HG02623 (cell line): Measurements from ENCODE around the gene ALG5.
A peak's percentile ranks its signal among the peaks of the same experiment; 100 is the strongest.

ENCODE experiments used
- ATAC-seq: cut with Tn5 transposase; IDR thresholded peaks from one replicate; pipeline ENCODE4 v1.9.1; 2021; ENCODE audit warnings: moderate library complexity; ENCODE audit not compliant: unreplicated experiment

ALG5 gene, protein sequence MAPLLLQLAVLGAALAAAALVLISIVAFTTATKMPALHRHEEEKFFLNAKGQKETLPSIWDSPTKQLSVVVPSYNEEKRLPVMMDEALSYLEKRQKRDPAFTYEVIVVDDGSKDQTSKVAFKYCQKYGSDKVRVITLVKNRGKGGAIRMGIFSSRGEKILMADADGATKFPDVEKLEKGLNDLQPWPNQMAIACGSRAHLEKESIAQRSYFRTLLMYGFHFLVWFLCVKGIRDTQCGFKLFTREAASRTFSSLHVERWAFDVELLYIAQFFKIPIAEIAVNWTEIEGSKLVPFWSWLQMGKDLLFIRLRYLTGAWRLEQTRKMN

DNA sequence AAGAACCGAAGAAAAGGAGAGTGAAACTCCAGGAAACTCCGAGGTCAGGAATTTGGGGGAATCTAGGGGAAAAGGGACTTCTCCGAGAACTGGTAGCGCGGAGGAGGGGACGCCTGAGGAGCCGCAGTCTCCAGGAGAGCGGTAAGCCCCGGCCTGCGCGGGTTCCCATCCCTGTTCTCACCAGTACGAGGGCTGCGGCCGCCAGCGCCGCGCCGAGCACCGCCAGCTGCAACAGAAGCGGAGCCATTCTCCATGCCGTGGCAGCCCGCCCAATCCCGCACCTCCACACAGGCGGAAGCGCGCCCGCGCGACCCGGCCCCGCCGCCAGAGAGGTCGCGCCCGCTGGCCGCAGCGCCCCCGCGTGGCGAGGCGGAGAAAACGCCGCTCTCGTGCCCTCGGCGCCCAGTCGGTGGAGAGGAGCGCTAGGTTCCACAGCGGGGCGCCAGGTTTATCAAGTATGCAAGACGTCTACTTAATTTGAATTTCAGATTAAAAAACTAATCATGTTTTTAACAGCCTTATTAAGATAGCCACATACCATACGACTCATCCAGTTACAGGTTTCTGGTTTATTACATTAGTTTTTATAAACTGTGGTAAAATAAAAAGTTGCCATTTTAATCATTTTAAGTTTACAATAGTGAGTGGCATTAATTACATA lies at the start of gene ALG5:
Gene ALG5 (minus strand): TSS at position 287 of the 661 bp plus-strand sequence. CDS start 40 bp downstream, at position 247.
- ATAC-seq = peak; percentile 76

DNA sequence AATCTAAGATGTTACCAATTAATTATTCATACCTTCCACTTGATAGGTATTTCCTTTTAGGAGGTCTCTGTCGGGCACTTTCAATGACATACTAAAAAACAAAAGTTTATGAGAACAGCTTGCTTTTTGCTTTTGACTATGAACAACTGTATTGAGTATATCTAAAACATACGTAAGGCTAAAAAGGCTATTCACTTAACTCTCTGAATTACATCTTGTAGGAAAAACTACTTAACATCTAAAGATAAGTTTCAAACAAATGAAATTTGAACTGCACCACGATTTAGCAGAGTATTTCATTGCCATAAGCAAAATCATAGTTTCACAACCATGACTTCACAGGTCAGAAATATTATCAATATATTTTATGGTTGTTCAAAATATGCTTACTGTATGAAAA lies 48.7 kb upstream of the ALG5 start:
- ATAC-seq = no peak

DNA sequence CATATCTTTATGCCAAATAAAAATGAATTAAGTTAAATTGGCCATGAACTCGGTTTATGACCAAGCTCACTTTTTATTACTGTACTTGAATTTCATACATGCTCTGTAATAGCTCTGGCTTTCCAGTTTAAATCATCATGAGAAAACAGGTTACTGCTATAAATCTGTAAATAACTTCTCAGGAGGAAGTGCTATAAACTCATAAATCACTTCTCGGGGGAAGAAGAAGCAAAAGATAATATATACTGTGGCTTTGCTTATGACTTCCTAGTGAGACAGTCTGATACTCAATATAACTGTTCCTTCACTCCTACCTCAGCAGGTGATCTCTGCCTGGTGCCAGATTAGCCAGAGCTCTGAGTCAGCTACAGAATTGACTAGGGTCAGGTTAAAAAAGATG lies 47.9 kb upstream of the ALG5 start:
- ATAC-seq = no peak

DNA sequence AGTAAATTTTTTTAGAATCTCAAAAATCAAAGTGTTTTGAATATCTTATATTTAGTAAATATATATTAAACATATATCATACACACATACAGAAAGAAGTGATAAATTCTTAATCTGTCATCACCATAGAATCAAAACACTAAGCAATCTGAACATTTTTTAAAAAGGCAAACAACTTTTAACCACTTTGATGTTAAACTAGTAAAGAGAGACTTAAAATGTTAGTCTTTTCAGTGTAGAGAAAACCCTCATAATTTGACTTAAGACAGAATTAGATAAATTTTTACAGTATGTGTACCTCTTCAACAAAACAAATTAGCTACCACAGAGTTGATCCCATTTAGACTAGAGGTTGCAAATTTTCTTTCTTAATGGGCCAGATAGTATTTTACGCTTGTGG lies 46.9 kb upstream of the ALG5 start:
- no peak for ATAC-seq

DNA sequence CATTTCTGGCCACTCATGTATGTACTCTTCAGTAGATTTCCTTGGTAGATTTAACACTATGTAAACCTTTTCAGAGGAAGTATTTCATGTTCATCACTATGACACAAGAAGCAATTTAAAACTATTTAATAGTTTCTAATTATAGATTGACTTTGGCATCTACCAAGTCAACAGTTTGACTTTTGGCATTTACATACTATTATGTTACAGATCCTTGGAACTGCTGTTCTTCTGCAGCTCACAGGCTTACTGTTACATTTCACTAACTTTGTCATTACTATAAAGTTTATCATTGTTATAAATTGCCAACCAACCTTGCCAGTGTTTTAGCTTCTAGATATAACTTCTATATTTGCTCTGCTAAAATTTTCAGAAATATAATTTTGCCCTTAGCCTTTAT lies 41.6 kb upstream of the ALG5 start:
- no peak for ATAC-seq

DNA sequence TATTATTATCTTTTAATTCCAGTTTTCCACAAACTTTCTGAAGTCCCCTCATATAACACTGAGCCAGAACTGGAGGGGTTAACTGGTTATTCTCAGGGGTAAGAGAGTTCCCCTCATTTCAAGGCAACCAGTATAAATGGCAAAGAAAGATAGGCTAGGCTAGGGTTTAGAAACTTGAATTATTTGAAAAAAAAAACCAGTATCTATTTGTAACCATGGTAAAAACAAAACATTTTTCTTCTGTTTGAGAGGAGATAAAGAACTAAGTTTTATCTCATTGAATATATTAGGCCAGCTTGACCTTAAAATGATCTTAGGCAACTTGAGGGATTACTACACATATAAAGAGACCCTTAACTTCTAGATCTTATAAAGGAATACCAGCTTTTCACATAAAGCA lies 40.8 kb upstream of the ALG5 start:
- no peak for ATAC-seq

DNA sequence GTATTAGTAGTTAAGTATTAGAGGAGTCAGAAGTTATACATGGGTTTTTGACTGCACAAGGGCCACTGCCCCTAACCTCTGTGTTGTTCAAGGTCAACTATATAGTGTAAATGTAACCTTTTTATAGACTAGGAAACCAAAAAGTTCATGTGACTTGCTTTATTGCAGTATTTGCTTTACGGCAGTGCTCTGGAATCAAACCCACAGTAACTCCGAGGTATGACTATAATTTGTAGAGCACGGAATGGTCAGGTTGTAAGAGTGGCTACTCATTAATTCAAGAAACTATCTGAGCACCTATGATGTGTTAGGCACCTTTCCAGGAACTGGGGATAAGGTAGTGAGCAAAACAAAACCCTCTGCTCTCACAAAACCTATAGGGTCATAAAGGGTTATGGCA lies 38.1 kb upstream of the ALG5 start:
- no peak for ATAC-seq

DNA sequence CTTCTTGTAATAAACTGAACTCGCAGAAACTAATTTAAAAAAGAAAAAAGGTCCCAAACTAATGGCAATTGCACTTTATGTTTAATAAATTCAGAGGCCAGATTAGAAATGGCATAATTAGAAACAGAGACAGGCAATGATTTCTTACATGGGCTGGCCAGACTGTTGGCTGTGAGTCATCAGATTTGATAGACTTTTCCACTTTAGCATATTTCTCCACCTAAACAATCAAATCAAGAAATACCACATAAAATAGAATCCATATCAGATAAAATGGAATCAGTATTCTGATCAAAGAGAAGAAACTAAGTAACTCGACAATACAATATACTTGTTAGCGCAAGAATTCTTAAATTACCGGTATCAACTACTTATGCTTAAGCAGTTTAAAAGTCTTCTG lies 30.5 kb upstream of the ALG5 start:
- no peak for ATAC-seq

DNA sequence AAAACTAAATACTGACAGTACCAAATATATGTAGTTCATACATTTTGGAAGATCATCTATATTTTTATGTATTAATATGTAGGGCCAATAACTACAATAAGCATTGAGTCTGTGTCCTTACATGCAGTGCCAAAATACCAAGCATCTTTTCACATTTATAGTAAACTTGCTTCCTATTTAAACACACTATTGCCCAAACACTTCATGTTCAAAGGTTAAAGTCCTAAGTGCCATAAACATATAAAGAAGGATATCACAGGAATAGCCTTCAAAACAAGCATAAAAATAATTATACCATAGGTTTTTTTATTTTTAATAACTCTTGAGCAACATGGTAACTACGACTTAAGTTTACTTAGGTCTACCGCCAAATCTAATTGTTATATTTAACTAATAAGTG lies 28.5 kb upstream of the ALG5 start:
- no peak for ATAC-seq

DNA sequence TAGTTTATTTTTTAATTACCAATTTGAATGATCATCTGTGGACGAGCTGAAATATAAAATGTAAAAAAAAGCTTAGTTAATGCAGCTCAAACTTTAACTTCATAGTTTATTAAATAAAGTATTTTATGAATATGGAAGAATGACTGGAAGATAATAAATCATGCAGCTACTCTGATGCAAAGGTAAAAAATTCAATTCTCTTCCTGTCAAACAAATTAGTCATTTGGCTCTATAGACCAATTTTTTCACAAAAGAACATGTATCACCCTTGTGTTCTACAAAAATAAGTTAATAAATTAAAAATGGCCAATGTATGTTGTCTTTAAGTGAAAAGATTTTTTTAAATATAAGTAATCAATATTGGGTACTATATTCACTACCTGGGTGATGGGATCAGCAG lies 27.6 kb upstream of the ALG5 start:
- no peak for ATAC-seq

DNA sequence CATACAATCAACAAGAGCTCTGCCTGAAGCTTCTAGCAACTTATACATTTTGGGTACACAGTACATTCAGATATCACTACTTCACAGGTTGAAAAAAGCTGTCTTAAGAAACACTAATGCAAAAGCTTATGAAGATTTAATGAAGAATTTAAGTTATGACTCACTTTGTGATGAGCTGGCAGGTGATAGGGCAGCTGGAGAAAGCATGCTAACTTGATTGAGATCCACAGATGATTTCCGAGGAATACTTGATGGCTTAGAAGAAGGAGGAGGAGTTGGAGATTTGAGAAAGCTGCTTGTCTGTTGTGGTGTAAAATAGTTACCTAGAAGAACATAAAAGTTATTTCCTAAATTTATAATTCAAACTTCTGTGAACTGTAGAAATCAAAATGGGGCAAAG lies 24.7 kb upstream of the ALG5 start:
- ATAC-seq = no peak

DNA sequence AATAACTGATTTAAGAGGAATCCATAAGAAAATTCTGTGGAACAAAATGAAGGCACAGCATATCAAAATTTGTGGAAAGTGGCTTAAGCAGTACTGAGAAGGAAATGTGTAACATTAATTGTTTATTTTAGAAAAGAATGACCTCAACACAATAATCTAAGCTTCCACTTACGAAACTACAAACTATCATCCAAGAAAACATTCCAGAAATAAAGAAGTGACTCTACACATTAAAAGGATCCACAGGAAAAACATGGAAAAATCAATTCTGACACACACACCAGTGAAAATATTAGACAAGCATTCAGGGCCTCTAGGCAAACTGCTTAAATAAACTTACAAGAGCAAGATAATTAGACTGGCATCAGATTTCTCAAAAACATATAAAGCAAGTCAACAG lies 15.5 kb upstream of the ALG5 start:
- no peak for ATAC-seq

DNA sequence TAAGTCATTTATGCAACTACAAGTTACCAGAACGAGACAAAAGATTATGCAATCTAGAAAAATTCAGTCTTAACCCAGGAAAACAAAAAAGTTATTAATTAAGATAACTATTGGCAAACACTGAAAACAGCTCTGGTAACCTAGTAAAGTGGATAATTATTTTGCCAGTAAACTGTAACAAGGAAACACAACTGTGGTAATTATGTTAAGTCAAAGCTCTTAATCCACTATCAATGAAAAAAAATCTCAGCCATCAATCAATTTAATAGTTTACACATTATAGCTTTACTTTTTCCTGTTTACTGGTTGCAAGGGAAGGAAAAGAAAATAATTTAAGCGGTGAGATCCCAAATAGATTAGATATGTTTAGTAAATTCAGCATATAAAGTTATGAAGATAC lies 12.6 kb upstream of the ALG5 start:
- no peak for ATAC-seq

DNA sequence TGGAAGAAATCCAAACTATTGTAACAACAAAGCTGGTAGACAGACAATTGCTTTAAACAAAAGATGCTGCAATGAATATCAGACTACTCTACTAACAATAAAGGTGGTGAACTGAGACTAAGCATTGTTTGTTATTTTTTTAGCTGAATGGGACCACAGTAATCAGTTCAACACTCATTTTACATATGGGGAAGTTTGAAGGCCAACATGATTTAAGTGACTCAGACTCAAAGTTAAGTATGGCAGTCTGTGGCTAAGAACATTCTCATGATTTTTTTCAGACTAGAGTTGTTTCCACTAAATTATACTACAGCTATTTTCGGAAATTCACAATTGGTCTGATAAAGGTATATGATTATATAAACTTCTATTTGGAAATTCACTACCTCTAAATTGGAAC lies 11.9 kb upstream of the ALG5 start:
- no peak for ATAC-seq

DNA sequence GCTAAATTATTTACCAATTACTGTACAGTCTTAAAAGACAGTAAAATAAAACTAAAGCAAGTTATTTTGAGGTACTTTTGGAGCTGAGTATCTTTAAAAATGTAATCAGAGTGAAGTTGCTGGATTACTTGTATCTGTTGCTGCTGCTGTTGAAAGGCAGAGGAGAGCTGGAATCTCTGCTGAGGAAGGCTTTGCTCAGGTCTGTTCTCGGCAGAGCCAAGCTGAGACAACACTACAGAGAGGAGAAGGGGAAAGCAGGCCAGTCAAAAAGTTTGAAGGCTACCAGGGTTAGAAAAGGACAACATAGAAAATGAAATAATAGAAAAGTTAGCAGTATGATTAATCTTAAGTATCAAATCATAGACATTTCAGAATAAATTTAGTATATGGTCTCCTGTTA lies 11.3 kb upstream of the ALG5 start:
- no peak for ATAC-seq

DNA sequence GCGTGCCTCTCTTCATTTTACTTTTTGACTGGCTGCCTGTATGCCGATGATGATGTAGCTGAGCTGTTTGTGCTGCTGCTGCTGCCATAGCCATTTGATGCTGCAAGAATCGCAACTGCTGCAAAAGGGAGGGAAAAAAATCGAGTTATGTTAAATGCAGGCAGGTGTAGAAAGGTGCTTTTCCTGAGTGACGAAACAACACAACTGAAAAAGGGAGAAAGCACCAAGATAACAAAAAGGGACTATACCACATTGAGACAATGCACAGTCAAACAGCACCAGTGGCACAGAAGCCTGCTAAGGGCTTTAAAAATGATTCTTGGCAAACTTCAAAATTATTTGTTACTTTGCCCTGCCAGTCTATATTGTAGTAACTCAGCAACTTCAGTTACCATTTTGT lies 10.6 kb upstream of the ALG5 start:
- no peak for ATAC-seq

DNA sequence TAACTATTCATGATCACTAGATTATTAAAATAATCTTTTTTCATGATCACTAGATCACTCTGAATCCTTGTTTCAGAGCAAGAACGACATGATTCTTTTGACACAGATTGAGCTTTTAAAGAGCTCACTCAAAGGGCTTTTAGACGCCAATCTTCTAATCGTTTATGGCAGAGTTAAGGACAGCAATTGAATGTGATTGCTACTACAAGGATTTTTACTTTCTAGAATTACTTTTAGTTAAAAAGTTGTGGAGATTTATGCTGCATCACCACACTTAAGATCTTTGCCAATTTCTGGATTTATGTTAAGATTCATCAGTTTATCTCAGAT lies 2.7 kb upstream of the ALG5 start:
- no peak for ATAC-seq

DNA sequence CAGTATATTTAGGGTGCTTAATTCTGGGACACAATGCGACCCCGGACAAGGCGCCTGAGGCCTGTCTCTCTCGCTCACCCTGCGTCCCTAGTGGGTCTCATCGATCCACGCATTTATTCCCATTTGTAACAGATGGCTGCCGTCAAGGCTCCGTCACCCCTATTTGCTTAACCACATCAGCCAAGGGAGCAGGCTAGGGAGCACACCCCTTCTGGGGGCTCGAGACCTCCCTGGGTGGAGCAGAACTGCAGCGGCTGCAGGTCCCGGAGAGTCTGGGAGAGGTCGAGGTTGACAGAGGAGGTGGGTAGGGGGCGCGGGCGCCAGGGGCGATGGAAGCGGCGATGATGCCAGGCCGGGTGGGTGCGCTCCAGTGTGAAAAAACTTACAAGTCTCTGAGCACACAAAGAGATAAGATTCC lies 507 bp downstream of the ALG5 start:
- no peak for ATAC-seq

DNA sequence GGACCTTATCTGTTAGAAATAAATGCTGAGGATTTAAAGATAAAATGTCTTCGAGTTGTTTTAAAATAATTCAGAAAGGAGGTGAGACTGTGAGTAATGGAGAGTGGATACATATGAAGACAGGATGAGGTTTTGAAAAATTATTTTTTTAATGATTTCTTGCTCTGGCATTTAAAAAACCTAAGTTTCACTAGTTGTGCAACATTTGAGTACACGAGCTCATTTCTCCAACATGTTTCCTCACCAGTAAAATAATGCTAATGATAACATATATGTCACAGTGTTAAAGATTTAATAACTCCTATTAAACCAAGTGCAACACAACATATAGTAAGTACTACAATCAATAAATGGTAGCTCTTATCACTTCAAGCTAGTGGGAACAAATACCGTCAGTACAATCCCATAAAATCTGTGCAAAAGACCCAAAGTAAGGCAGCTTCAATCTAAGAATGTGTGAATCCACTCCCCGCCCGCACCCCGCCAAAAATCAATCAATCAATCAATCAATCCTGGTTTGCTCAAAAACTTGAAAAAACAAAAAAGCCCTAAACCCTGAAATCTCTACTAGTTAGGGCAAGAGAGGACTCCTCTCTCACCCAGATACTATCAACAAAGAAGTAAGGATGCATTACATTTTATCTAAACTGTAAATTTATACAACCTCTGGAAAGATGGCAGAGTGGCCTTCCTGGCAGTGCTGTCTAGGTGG lies 1.3 kb downstream of the ALG5 start:
- no peak for ATAC-seq

DNA sequence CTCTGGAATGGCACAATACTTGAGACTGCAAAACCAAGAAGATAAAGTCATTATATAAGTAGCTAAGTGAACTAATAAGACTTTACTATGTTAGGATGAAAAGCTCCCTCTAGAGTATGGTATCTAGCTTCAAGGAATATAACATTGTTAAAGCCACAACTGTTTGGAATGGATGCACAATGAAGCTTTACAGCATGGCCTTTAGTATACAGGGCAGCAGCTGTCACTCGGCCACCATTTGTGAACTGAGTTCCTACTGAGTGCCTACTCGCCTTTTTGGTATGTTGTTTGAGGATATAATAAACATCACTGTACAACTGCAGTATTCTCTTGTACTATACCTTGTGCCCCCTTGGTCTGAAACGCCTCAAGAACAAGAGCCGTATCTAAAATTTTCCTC lies 6.8 kb downstream of the ALG5 start:
- ATAC-seq = no peak

DNA sequence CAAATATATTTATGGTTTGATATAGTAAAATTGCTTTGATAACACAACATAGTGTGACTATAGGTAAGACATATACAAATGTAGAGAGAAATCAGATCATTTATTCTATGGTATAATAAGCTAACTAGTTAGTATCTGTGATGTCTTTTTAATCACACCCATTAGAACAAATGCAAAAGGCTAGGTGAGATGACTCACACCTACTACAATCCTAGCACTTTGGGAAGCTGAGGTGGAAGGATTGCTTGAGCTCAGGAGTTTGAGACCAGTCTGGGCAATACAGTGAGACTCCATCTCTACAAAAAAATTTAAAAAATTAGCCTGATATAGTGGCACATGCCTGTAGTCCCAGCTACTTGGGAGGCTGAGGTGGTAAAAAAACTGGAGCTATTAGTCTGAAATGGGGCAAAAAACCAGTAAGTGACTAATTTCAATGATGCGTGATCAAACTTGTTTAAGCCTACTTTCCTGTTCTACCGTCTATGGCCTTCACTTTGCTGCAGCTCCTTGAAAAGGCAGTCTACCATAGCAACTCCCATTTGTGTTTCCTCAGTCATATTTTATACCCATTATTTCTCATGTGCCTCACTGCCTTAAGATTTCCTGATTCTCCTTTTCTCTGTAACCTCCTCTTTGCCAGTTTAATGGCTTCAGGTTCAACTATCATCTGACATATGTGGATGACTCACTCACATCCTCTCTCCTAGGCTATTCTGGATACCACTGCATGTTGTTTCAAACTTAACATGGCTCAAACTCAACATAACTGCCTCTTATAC lies 12.5 kb downstream of the ALG5 start:
- no peak for ATAC-seq
